Erythroblast (primary cell): ENCODE data around the gene CUBN.

Experiments
- GATA1 ChIP-seq: IDR thresholded peaks from 2 replicates; pipeline ENCODE4 v1.6.1; 2011; ENCODE audit warnings: low read depth, mild to moderate bottlenecking, control low read depth, low read length, moderate library complexity
- POLR2A ChIP-seq: IDR thresholded peaks from 2 replicates; pipeline ENCODE4 v1.6.1; 2011; ENCODE audit warnings: mild to moderate bottlenecking, low read length

- TF ChIP-seq POLR2A (no peak), GATA1 (no peak)
Measured at GRCh38 chr10:17053513-17053912, 76.1 kb downstream of the CUBN start.
